Right lobe of liver (tissue), 6 donors: ENCODE measurements around the gene CNTNAP1. TPM values are rescaled to one million over a fixed set of nuclear protein-coding genes. Genes with fewer than 3 reads are reported as not detected.
"Not testable (repeated sequence)": the region's sequence is repeated elsewhere in the genome, so short reads cannot be mapped to it uniquely, and the experiment has no call there.

Experiments
- ATAC-seq, 4 donors: fragments of 200-7000 bp; cut with Tn5 transposase; one replicate each; pipeline ENCODE4 v1.9.1; 2020; ENCODE audit warnings: mild to moderate bottlenecking in 4 of 4, moderate library complexity in 4 of 4
- DNase-seq, 3 donors: peaks; one replicate each; pipeline ENCODE4 v3.0.0-alpha.2; 2020
- H3K27ac ChIP-seq, 3 donors: fragments of 200-600 bp; one replicate each; pipeline ENCODE4 v1.8.0; 2022
- H3K27me3 ChIP-seq, 2 donors: fragments of 200-600 bp; one replicate each; pipeline ENCODE4 v1.8.0; 2022
- H3K36me3 ChIP-seq, 4 donors: fragments of 200-600 bp; sonication (generic) in 1 of 4; one replicate each; pipeline versions ENCODE4 v1.5.1 to v1.8.0; 2017 to 2022; ENCODE audit warnings: control low read depth in 1 of 4
- H3K4me1 ChIP-seq, 4 donors: fragments of 200-600 bp; sonication (generic) in 1 of 4; one replicate each; pipeline versions ENCODE4 v1.5.1 to v1.8.0; 2017 to 2022; ENCODE audit warnings: control low read depth in 1 of 4
- H3K4me3 ChIP-seq, 3 donors: fragments of 200-600 bp; one replicate each; pipeline ENCODE4 v1.8.0; 2022
- H3K9me3 ChIP-seq, 4 donors: fragments of 200-600 bp; sonication (generic) in 1 of 4; one replicate each; pipeline versions ENCODE4 v1.5.1 to v1.8.0; 2017 to 2022; ENCODE audit warnings: control low read depth in 1 of 4
- CTCF ChIP-seq, 4 donors: fragments of 200-600 bp in 3 of 4; fragments of 450-650 bp in 1 of 4; IDR thresholded peaks; one replicate each; pipeline versions ENCODE4 v1.5.1 to v1.8.0; 2016 to 2022; ENCODE audit warnings: antibody characterized with exemption in 4 of 4, mild to moderate bottlenecking in 2 of 4
- POLR2A ChIP-seq: fragments of 450-650 bp; IDR thresholded peaks from one replicate; pipeline ENCODE4 v1.6.1; 2017; ENCODE audit warnings: antibody characterized with exemption, mild to moderate bottlenecking
- WGBS: methylation state at CpG from one replicate; pipeline ENCODE4 v1.1.6; 2018; ENCODE audit warnings: low coverage, low lambda C conversion rate; ENCODE audit not compliant: insufficient coverage; ENCODE audit errors: missing lambda C conversion rate; 5-methylcytosine and 5-hydroxymethylcytosine counted together
- intact Hi-C, 2 donors: fragments of 100-400 bp; cut with DNase I; formaldehyde crosslinking; loops; one replicate each; pipeline versions ENCODE4 v1.11.2 to v1.14.1; 2022
- total RNA-seq, 6 experiments: library from RNA; depleted of rRNA in 2 of 6; stranded (reverse); fragments of >200 nt in 2 of 6; fragmentation: NEBNext Ultra II Directional in 3 of 6; extraction: Animal tissue kit (Norgen Biotek cat#: 25700) in 3 of 6; gene quantifications; one replicate each; pipeline versions ENCODE4 v1.1.0 to v1.2.4, GENCODE V29; 2016 to 2023
- donor health status: DM: no; HTN: yes; CAD: no.
- donor health status: DM: no; HTN: no; CAD: no.
- donor health status: DM: no; HTN: no; CAD: no.
- donor health status: DM: no; HTN: yes; CAD: no.
- donor health status: DM: no; HTN: yes; CAD: no.

The CNTNAP1 gene
- total RNA-seq, 6 experiments from 2014 or later, result 0.42 to 1.8 (median 0.56) TPM

DNA sequence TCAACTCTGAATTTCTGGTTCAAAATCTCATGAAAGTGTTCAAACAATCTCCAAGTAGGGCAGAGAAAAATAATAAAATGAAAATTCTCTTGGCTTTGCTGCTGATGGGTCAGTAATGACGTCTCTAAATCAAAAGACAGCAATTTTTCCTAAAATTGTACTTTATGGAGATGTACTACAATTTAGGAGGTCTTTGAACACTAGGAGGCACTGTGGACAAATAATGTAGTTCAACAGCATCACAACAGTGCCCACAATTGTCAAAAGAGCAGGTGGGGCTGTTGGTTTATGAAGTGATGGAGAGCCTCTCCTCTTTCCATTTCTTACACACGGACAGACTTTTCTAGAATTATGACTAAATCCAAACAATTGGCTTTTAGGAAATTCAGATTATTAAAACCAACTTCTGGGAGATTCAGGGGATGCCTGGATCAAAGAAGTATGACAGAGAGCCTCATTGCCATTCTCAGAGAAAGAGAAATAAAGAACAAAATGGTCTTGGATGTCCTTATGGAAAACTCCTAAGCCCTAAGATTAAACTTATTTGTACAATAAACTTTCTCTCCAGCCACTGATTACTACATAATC lies 38.8 kb downstream of the CNTNAP1 start:
- Histone ChIP-seq H3K4me1 (no peaks in the 10 kb centered on the region), H3K9me3 (no peaks in the 10 kb centered on the region), H3K27ac (no peak overlapping the region), H3K36me3 (peaks cover 0 to 89% (median 27%) of the 10 kb centered on the region in 4 donors), H3K27me3 (no peaks in the 10 kb centered on the region), H3K4me3 (no peak overlapping the region)
- WGBS, result 14% methylated on average over 2 of the region's 2 CpGs
- no peak for DNase-seq
- TF ChIP-seq POLR2A (no peak), CTCF (IDR thresholded peaks at IDR 0.05) (peak; percentile 59 to 75 (median 70))
- peak; percentile 79 to 94 (median 82) for ATAC-seq
- intact Hi-C loops, result loop anchor here in 1 of 2 donors (5.0 kb wide), 1 partner anchor 41 kb away; the partner anchor contains the start of gene RAMP2

GRCh38 chr17:42723636-42724035 lies 41.3 kb downstream of the CNTNAP1 start:
- Histone ChIP-seq H3K4me1 (no peaks in the 10 kb centered on the region), H3K4me3 (no peak overlapping the region), H3K27ac (no peak overlapping the region), H3K9me3 (no peaks in the 10 kb centered on the region), H3K36me3 (peaks cover 0 to 90% (median 13%) of the 10 kb centered on the region in 4 donors), H3K27me3 (no peaks in the 10 kb centered on the region)
- TF ChIP-seq POLR2A (no peak), CTCF (IDR thresholded peaks at IDR 0.05) (no peak)
- ATAC-seq, result no peak
- DNase-seq, result no peak
- 67% methylated on average over 3 of the region's 3 CpGs for WGBS
- intact Hi-C loops, result loop anchor here in 1 of 2 donors (5.0 kb wide), 1 partner anchor 39 kb away; the partner anchor contains the start of gene RAMP2

GRCh38 chr17:42725143-42725542 lies 42.8 kb downstream of the CNTNAP1 start:
- Histone ChIP-seq H3K27ac (no peak overlapping the region), H3K4me1 (no peaks in the 10 kb centered on the region), H3K9me3 (no peaks in the 10 kb centered on the region), H3K36me3 (peaks cover 0 to 81% (median 4%) of the 10 kb centered on the region in 4 donors), H3K27me3 (no peaks in the 10 kb centered on the region), H3K4me3 (no peak overlapping the region)
- no peak for ATAC-seq
- intact Hi-C loops, result no loop called here
- DNase-seq, result no peak
- TF ChIP-seq POLR2A, result no peak
- WGBS, result 93% methylated on average over 6 of the region's 6 CpGs

DNA sequence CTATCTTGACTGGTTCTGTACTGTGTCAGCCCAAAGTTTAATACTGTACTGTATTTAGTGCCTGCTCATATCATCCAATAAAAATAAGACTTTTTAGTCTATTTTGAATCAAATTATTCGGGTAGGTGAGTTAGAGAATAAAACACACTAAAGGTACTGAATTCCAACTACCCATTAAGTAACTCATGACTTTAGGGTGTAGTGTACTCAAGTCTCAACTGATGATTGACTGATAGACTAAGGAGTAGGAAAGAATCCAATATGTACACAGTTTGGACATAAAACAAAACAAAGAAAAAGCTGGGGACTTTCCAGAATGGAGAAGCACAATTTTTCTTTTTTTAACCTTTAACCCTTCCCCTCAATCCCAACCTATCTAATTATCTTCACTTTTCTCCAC lies 58.4 kb downstream of the CNTNAP1 start:
- Histone ChIP-seq H3K27ac (peak overlapping the region in 1 of 3 donors; percentile 5), H3K4me1 (peaks cover 0 to 29% (median 3%) of the 10 kb centered on the region in 4 donors), H3K9me3 (no peaks in the 10 kb centered on the region), H3K36me3 (no peaks in the 10 kb centered on the region), H3K4me3 (no peak overlapping the region), H3K27me3 (no peaks in the 10 kb centered on the region)
- ATAC-seq, result no peak
- TF ChIP-seq CTCF (IDR thresholded peaks at IDR 0.05), result no peak
- TF ChIP-seq POLR2A, result no peak
- intact Hi-C loops, result no loop called here
- DNase-seq, result no peak
- no CpG with 5 or more reads among the region's 1 CpG for WGBS

DNA sequence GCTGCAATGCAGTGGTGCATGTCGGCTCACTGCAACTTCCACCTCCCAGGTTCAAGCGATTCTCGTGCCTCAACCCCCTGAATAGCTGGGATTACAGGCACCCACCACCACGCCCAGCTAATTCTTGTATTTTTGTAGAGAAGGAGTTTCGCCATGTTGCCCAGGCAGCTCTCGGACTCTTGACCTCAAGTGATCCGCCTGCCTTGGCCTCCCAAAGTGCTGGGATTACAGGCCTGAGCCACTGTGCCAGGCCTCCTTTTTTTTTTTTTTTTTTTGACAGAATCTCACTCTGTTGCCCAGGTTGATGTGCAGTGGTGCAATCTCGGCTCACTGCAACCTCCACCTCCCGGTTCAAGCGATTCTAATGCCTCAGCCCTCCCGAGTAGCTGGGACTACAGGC lies 60.6 kb downstream of the CNTNAP1 start:
- H3K27ac ChIP-seq, ATAC-seq, H3K4me3 ChIP-seq, DNase-seq, H3K36me3 ChIP-seq, H3K9me3 ChIP-seq, H3K27me3 ChIP-seq, intact Hi-C loops: not testable (repeated sequence)
- 91% methylated on average over 8 of the region's 11 CpGs for WGBS
- peaks cover 0 to 29% (median 3%) of the 10 kb centered on the region in 4 donors for H3K4me1 ChIP-seq
